Osteoblast (primary cell): ENCODE results near the gene ABI3. TPM values are rescaled to one million over a fixed set of nuclear protein-coding genes. Genes with fewer than 3 reads are reported as not detected.
A peak's percentile ranks its signal among the peaks of the same experiment; 100 is the strongest.

Experiments used
- DNase-seq: peaks from one replicate; pipeline ENCODE4 v3.0.0; 2011; ENCODE audit warnings: low spot score, mixed read lengths; ENCODE audit not compliant: insufficient read length; ENCODE audit errors: missing footprints
- H2AFZ ChIP-seq: 2 replicates; pipeline ENCODE4 v1.6.0; 2011; ENCODE audit warnings: mild to moderate bottlenecking, low read length
- H3K27ac ChIP-seq: 2 replicates; pipeline ENCODE4 v1.5.1; 2011; ENCODE audit warnings: mild to moderate bottlenecking, low read depth, low read length, moderate library complexity
- H3K27me3 ChIP-seq: 2 replicates; pipeline ENCODE4 v1.6.0; 2012; ENCODE audit warnings: mild to moderate bottlenecking, control low read depth, inconsistent platforms, low read length, moderate library complexity; ENCODE audit not compliant: insufficient read depth
- H3K36me3 ChIP-seq: 2 replicates; pipeline ENCODE4 v1.5.1; 2011; ENCODE audit warnings: mild to moderate bottlenecking, low read length, control low read depth, moderate library complexity; ENCODE audit not compliant: insufficient read depth
- H3K4me1 ChIP-seq: 2 replicates; pipeline ENCODE4 v1.5.1; 2011; ENCODE audit warnings: mild to moderate bottlenecking, low read length, control low read depth, moderate library complexity; ENCODE audit not compliant: insufficient read depth
- H3K4me2 ChIP-seq: 2 replicates; pipeline ENCODE4 v1.6.0; 2011; ENCODE audit warnings: mild to moderate bottlenecking, low read length; ENCODE audit not compliant: insufficient read depth
- H3K4me3 ChIP-seq: fragments of 200-600 bp; sonication (generic); 3 replicates; pipeline ENCODE4 v1.5.1; 2012; ENCODE audit warnings: mild to moderate bottlenecking, low read length, inconsistent platforms; ENCODE audit not compliant: insufficient read depth
- H3K79me2 ChIP-seq: 2 replicates; pipeline ENCODE4 v1.6.0; 2012; ENCODE audit warnings: mild to moderate bottlenecking, low read length, control low read depth, inconsistent platforms; ENCODE audit not compliant: insufficient read depth
- H3K9me3 ChIP-seq: 2 replicates; pipeline ENCODE4 v1.5.1; 2011; ENCODE audit warnings: low read depth, low read length, control low read depth
- H4K20me1 ChIP-seq: 2 replicates; pipeline ENCODE4 v1.6.0; 2012; ENCODE audit warnings: mild to moderate bottlenecking, low read length, control low read depth; ENCODE audit not compliant: insufficient read depth
- total RNA-seq: library from RNA; depleted of rRNA; stranded (reverse); fragments of >200 nt; gene quantifications from 2 replicates; pipeline ENCODE4 v1.2.3, GENCODE V29; 2012
- TF ChIP-seq, protein P1 (sequence below): IDR thresholded peaks from 2 replicates; pipeline ENCODE4 v1.5.1; 2011; ENCODE audit warnings: mild to moderate bottlenecking, low read depth, low read length, moderate library complexity; ENCODE audit errors: extremely low read depth

The ABI3 gene
- total RNA-seq, 1 donor = 0.36 TPM

GRCh38 chr17:49204516-49204915 is 6.0 kb upstream of the ABI3 start:
- Histone ChIP-seq H3K4me2 (peak overlapping the region; percentile 20), H3K79me2 (no peaks in the 10 kb centered on the region), H3K27ac (no peak overlapping the region), H3K4me1 (peaks cover 11% of the 10 kb centered on the region), H3K9me3 (no peaks in the 10 kb centered on the region), H2AFZ (no peak overlapping the region), H3K4me3 (no peak overlapping the region), H4K20me1 (no peaks in the 10 kb centered on the region), H3K36me3 (no peaks in the 10 kb centered on the region), H3K27me3 (peaks cover 12% of the 10 kb centered on the region)
- peak; percentile 91 for DNase-seq
- TF ChIP-seq, protein P1, sequence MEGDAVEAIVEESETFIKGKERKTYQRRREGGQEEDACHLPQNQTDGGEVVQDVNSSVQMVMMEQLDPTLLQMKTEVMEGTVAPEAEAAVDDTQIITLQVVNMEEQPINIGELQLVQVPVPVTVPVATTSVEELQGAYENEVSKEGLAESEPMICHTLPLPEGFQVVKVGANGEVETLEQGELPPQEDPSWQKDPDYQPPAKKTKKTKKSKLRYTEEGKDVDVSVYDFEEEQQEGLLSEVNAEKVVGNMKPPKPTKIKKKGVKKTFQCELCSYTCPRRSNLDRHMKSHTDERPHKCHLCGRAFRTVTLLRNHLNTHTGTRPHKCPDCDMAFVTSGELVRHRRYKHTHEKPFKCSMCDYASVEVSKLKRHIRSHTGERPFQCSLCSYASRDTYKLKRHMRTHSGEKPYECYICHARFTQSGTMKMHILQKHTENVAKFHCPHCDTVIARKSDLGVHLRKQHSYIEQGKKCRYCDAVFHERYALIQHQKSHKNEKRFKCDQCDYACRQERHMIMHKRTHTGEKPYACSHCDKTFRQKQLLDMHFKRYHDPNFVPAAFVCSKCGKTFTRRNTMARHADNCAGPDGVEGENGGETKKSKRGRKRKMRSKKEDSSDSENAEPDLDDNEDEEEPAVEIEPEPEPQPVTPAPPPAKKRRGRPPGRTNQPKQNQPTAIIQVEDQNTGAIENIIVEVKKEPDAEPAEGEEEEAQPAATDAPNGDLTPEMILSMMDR = no peak

DNA sequence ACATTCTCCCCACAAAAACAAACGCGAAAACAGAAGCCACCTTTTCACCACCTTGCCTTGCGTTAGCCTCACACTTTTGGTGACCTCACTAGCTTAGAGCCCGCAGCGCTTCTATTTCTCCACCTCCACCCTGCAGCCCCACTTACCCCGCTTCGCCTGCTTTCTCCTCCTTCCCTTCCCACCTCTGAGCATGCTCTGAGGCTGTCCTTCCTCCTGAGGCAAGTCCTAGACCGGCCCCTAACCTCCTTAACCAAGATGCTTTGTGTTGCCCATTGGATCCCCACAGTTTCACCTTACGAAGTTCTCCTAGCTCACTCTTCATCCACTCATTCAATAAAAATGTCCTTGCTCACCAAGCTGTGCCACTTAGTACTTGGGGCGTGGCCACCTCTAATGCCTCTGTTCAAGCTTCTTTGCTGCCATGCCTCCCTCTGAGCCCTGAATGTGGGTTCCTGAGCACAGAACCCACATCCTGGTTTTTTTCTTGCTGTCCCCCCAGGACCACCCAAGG is 1.4 kb upstream of the ABI3 start:
- DNase-seq = peak; percentile 67
- no peak overlapping the region for H3K4me2 ChIP-seq
- H3K4me1 ChIP-seq = peaks cover 10% of the 10 kb centered on the region

DNA sequence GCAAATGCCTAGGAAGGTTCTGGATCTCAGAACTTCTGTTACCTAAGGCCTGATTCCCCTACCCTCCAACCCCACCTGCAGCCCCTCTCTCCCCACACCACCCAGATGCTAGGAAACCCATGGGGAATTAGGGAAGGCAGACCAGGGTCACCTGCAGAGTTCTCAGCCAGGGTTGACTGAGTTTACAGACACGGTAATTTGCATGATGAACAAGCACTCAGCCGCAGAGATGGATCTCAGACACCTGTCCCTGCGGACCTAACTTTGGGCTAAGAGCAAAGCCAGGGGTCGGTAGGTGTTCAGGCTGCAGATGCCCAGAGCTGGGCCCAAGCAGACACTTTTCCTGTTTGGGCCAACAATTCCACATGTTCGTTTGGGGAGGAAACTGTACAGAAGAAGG is 2.9 kb downstream of the ABI3 start:
- Histone ChIP-seq H3K9me3 (no peaks in the 10 kb centered on the region), H4K20me1 (no peaks in the 10 kb centered on the region), H3K36me3 (no peaks in the 10 kb centered on the region), H3K4me2 (no peak overlapping the region), H2AFZ (no peak overlapping the region), H3K4me1 (peaks cover 7% of the 10 kb centered on the region), H3K4me3 (no peak overlapping the region), H3K27ac (no peak overlapping the region), H3K79me2 (no peaks in the 10 kb centered on the region), H3K27me3 (peaks cover 8% of the 10 kb centered on the region)
- DNase-seq = peak; percentile 25
- TF ChIP-seq, protein P1 = no peak

More for the DNA sequence above, 1.4 kb upstream of the ABI3 start:
- Histone ChIP-seq H3K79me2 (no peaks in the 10 kb centered on the region), H3K27ac (no peak overlapping the region), H3K9me3 (no peaks in the 10 kb centered on the region), H3K4me3 (no peak overlapping the region), H3K27me3 (peaks cover 18% of the 10 kb centered on the region), H3K36me3 (no peaks in the 10 kb centered on the region), H4K20me1 (no peaks in the 10 kb centered on the region), H2AFZ (no peak overlapping the region)
- TF ChIP-seq, protein P1 = no peak

- H4K20me1 ChIP-seq = no peaks in the 10 kb centered on the region
- H2AFZ ChIP-seq = no peak overlapping the region
- H3K36me3 ChIP-seq = no peaks in the 10 kb centered on the region
- H3K4me1 ChIP-seq = peaks cover 7% of the 10 kb centered on the region
- H3K27me3 ChIP-seq = peaks cover 7% of the 10 kb centered on the region
- H3K27ac ChIP-seq = no peak overlapping the region
- no peak overlapping the region for H3K4me3 ChIP-seq
- peak; percentile 53 for DNase-seq
- no peak overlapping the region for H3K4me2 ChIP-seq
- TF ChIP-seq, protein P1 = no peak
- no peaks in the 10 kb centered on the region for H3K79me2 ChIP-seq
- no peaks in the 10 kb centered on the region for H3K9me3 ChIP-seq
Measured at GRCh38 chr17:49213847-49214246, 3.3 kb downstream of the ABI3 start.
